H9 (cell line): Measurements from ENCODE around the gene RGSL1. TPM values are rescaled to one million over a fixed set of nuclear protein-coding genes. Genes with fewer than 3 reads are reported as not detected.

ENCODE experiments used
- DNase-seq: peaks from one replicate; pipeline ENCODE4 v3.0.0-alpha.2; 2017
- H2AFZ ChIP-seq: one replicate; pipeline ENCODE4 v1.6.1; 2013; ENCODE audit warnings: mild to moderate bottlenecking, low read length, control low read depth, moderate library complexity
- H2AK5ac ChIP-seq: 2 replicates; pipeline ENCODE4 v1.6.1; 2013; ENCODE audit warnings: low read length, control low read depth, mixed read lengths; ENCODE audit not compliant: insufficient read length
- H2BK120ac ChIP-seq: one replicate; pipeline ENCODE4 v1.6.1; 2013; ENCODE audit warnings: low read depth, mild to moderate bottlenecking, low read length, control low read depth, inconsistent platforms; ENCODE audit not compliant: poor library complexity, severe bottlenecking
- H2BK12ac ChIP-seq: 2 replicates; pipeline ENCODE4 v1.6.1; 2013; ENCODE audit warnings: low read length, control low read depth, mixed read lengths, low read depth; ENCODE audit not compliant: insufficient read length
- H2BK15ac ChIP-seq: 2 replicates; pipeline ENCODE4 v1.6.1; 2013; ENCODE audit warnings: low read depth, low read length, control low read depth
- H2BK20ac ChIP-seq: one replicate; pipeline ENCODE4 v1.6.1; 2013; ENCODE audit warnings: low read depth, mild to moderate bottlenecking, low read length, control low read depth, inconsistent platforms; ENCODE audit not compliant: poor library complexity, severe bottlenecking
- H2BK5ac ChIP-seq: 2 replicates; pipeline ENCODE4 v1.6.1; 2013; ENCODE audit warnings: low read length, control low read depth, mixed read lengths; ENCODE audit not compliant: insufficient read length
- H3K14ac ChIP-seq: 2 replicates; pipeline ENCODE4 v1.6.1; 2013; ENCODE audit warnings: low read length, control low read depth; ENCODE audit not compliant: insufficient read depth
- H3K18ac ChIP-seq: 2 replicates; pipeline ENCODE4 v1.6.1; 2013; ENCODE audit warnings: low read depth, mild to moderate bottlenecking, mixed read lengths, low read length, control low read depth; ENCODE audit not compliant: insufficient read length
- H3K23ac ChIP-seq: 2 replicates; pipeline ENCODE4 v1.6.1; 2013; ENCODE audit warnings: low read length, control low read depth, mixed read lengths, low read depth; ENCODE audit not compliant: insufficient read length
- H3K23me2 ChIP-seq: 2 replicates; pipeline ENCODE4 v1.6.1; 2013; ENCODE audit warnings: low read depth, mild to moderate bottlenecking, mixed read lengths, low read length, control low read depth; ENCODE audit not compliant: insufficient read length, poor library complexity, severe bottlenecking
- H3K27ac ChIP-seq: 2 replicates; pipeline ENCODE4 v1.5.1; 2013; ENCODE audit warnings: low read length, control low read depth, mixed read lengths, low read depth; ENCODE audit not compliant: insufficient read length
- H3K27me3 ChIP-seq: 2 replicates; pipeline ENCODE4 v1.6.1; 2013; ENCODE audit warnings: low read length, control low read depth, inconsistent platforms; ENCODE audit not compliant: insufficient read depth
- H3K4ac ChIP-seq: 2 replicates; pipeline ENCODE4 v1.6.1; 2013; ENCODE audit warnings: low read depth, mild to moderate bottlenecking, control low read depth, inconsistent platforms, low read length, moderate library complexity
- H3K4me1 ChIP-seq: 2 replicates; pipeline ENCODE4 v1.6.1; 2013; ENCODE audit warnings: low read length, control low read depth, inconsistent platforms; ENCODE audit not compliant: insufficient read depth
- H3K4me2 ChIP-seq: 2 replicates; pipeline ENCODE4 v1.6.1; 2013; ENCODE audit warnings: low read length, control low read depth, mixed read lengths; ENCODE audit not compliant: insufficient read length, insufficient read depth
- H3K56ac ChIP-seq: 2 replicates; pipeline ENCODE4 v1.6.1; 2013; ENCODE audit warnings: low read depth, mild to moderate bottlenecking, mixed read lengths, low read length, control low read depth; ENCODE audit not compliant: insufficient read length
- H3K79me1 ChIP-seq: 2 replicates; pipeline ENCODE4 v1.6.1; 2013; ENCODE audit warnings: low read depth, mild to moderate bottlenecking, moderate library complexity, low read length, control low read depth, inconsistent platforms; ENCODE audit not compliant: insufficient read depth, poor library complexity, severe bottlenecking
- H3K79me2 ChIP-seq: 2 replicates; pipeline ENCODE4 v1.6.1; 2013; ENCODE audit warnings: low read length, control low read depth, inconsistent platforms; ENCODE audit not compliant: insufficient read depth
- H3K9ac ChIP-seq: 2 replicates; pipeline ENCODE4 v1.6.1; 2013; ENCODE audit warnings: low read length, control low read depth, mixed read lengths; ENCODE audit not compliant: insufficient read length; ENCODE audit errors: extremely low read depth
- H3K9me3 ChIP-seq: one replicate; pipeline ENCODE4 v1.6.1; 2013; ENCODE audit warnings: low read depth, low read length, inconsistent platforms; ENCODE audit not compliant: control insufficient read depth
- H3T11ph ChIP-seq: one replicate; pipeline ENCODE4 v1.6.1; 2013; ENCODE audit warnings: mild to moderate bottlenecking, low read length, control low read depth, inconsistent platforms
- H4K20me1 ChIP-seq: one replicate; pipeline ENCODE4 v1.6.1; 2013; ENCODE audit not compliant: control insufficient read depth, insufficient read length, insufficient read depth
- H4K5ac ChIP-seq: 2 replicates; pipeline ENCODE4 v1.6.1; 2013; ENCODE audit warnings: low read depth, mild to moderate bottlenecking, mixed read lengths, low read length, control low read depth; ENCODE audit not compliant: insufficient read length
- H4K8ac ChIP-seq: replicated peaks from 2 replicates; pipeline ENCODE4 v1.6.1; 2013; ENCODE audit warnings: low read length, control low read depth, mixed read lengths, low read depth; ENCODE audit not compliant: insufficient read length
- H4K91ac ChIP-seq: 2 replicates; pipeline ENCODE4 v1.6.1; 2013; ENCODE audit warnings: low read depth, mild to moderate bottlenecking, moderate library complexity, mixed read lengths, low read length, control low read depth; ENCODE audit not compliant: insufficient read length
- H3K27ac Mint-ChIP-seq, 3 experiments: 2 replicates in 2 of 3; 3 replicates in 1 of 3; pipeline ENCODE4 v1.8.0; 2020 to 2021; ENCODE audit warnings: mixed read lengths in 3 of 3, mild to moderate bottlenecking in 1 of 3, moderate library complexity in 1 of 3
- H3K27me3 Mint-ChIP-seq: 2 replicates; pipeline ENCODE4 v1.8.0; 2021; ENCODE audit warnings: low read depth, mild to moderate bottlenecking, moderate library complexity, mixed read lengths
- H3K36me3 Mint-ChIP-seq, 3 experiments: 2 replicates in 2 of 3; 3 replicates in 1 of 3; pipeline ENCODE4 v1.8.0; 2020 to 2021; ENCODE audit warnings: low read depth in 3 of 3, mixed read lengths in 3 of 3; ENCODE audit not compliant: insufficient read depth in 1 of 3
- H3K4me1 Mint-ChIP-seq, 2 experiments: 2 replicates each; pipeline ENCODE4 v1.8.0; 2020; ENCODE audit warnings: mixed read lengths in 2 of 2
- H3K4me3 Mint-ChIP-seq, 2 experiments: 2 replicates in 1 of 2; 3 replicates in 1 of 2; pipeline ENCODE4 v1.8.0; 2020 to 2021; ENCODE audit warnings: mild to moderate bottlenecking in 2 of 2, mixed read lengths in 2 of 2, moderate library complexity in 1 of 2
- H3K9me3 Mint-ChIP-seq, 2 experiments: 2 replicates in 1 of 2; 3 replicates in 1 of 2; pipeline ENCODE4 v1.8.0; 2020; ENCODE audit warnings: mild to moderate bottlenecking in 2 of 2, mixed read lengths in 2 of 2, moderate library complexity in 1 of 2
- CTCF ChIP-seq: fragments of 200-600 bp; sonication (generic); conservative IDR thresholded peaks from 3 replicates; pipeline ENCODE4 v1.8.0; 2021; ENCODE audit warnings: antibody characterized with exemption, mild to moderate bottlenecking
- WGBS: extraction: QIAGEN DNeasy Blood & Tissue Kit; methylation state at CpG from one replicate; pipeline ENCODE4 v1.1.7; 2013; ENCODE audit warnings: missing lambda C conversion rate, low lambda C conversion rate, mixed read lengths; ENCODE audit not compliant: insufficient read length; ENCODE audit errors: extremely low coverage; 5-methylcytosine and 5-hydroxymethylcytosine counted together
- total RNA-seq: library from RNA; stranded (reverse); gene quantifications from 2 replicates; pipeline ENCODE4 v1.2.1, GENCODE V29; 2021

The RGSL1 gene
- total RNA-seq, 1 experiment from 2014 or later, result not detected

- Histone ChIP-seq H2AFZ (no peak overlapping the region), H4K5ac (no peak overlapping the region), H3K56ac (no peak overlapping the region), H4K8ac (no peak overlapping the region), H2BK5ac (no peak overlapping the region), H3K18ac (no peak overlapping the region), H4K91ac (no peak overlapping the region), H2BK20ac (no peak overlapping the region), H3K4me1 (no peaks in the 10 kb centered on the region; the same call in 1 of the 2 replicates), H2BK120ac (no peak overlapping the region), H2BK12ac (no peak overlapping the region), H2AK5ac (no peak overlapping the region), H3K27me3 (no peaks in the 10 kb centered on the region), H3T11ph (no peak overlapping the region), H4K20me1 (no peaks in the 10 kb centered on the region), H2BK15ac (no peak overlapping the region), H3K79me1 (no peaks in the 10 kb centered on the region), H3K23ac (no peak overlapping the region), H3K14ac (no peak overlapping the region), H3K79me2 (no peaks in the 10 kb centered on the region), H3K9me3 (no peaks in the 10 kb centered on the region), H3K23me2 (peaks cover 4% of the 10 kb centered on the region), H3K4me2 (no peak overlapping the region), H3K9ac (no peak overlapping the region), H3K27ac (no peak overlapping the region), H3K4ac (no peak overlapping the region)
- H3K4me1 Mint-ChIP-seq, result peaks cover 13 to 15% of the 10 kb centered on the region in 2 experiments
- DNase-seq, result no peak
- no peaks in the 10 kb centered on the region; a peak in 2 of 7 replicates for H3K36me3 Mint-ChIP-seq
- H3K27ac Mint-ChIP-seq, result no peak overlapping the region
- TF ChIP-seq CTCF, result no peak
- peak overlapping the region in 1 of 2 experiments; percentile 71; a peak in 1 of 5 replicates for H3K4me3 Mint-ChIP-seq
- peaks cover 2 to 5% of the 10 kb centered on the region in 2 experiments; a peak in 1 of 5 replicates for H3K9me3 Mint-ChIP-seq
- no CpG with 5 or more reads among the region's 4 CpGs for WGBS
- peaks cover 2% of the 10 kb centered on the region; the same call in 1 of the 2 replicates for H3K27me3 Mint-ChIP-seq
Measured at GRCh38 chr1:182587666-182588499, 137.9 kb downstream of the RGSL1 start.
